GM12864 (cell line): ENCODE measurements around the gene NFAM1.

ENCODE experiments used
- DNase-seq: peaks from one replicate; pipeline ENCODE4 v3.0.0-alpha.2; 2011; ENCODE audit warnings: low read depth
- H3K4me3 ChIP-seq: 2 replicates; pipeline ENCODE4 v1.5.1; 2011; ENCODE audit warnings: mild to moderate bottlenecking, low read depth, low read length, control low read depth
- CTCF ChIP-seq: IDR thresholded peaks from 2 replicates; pipeline ENCODE4 v1.5.1; 2011; ENCODE audit warnings: low read depth, mild to moderate bottlenecking, moderate library complexity, low read length, control low read depth, inconsistent platforms; ENCODE audit errors: missing control alignments

NFAM1 gene

GRCh38 chr22:42416671-42417230 lies 15.5 kb downstream of the NFAM1 start:
- DNase-seq = no peak
- H3K4me3 ChIP-seq = no peak overlapping the region
- no peak for TF ChIP-seq CTCF

- no peak for TF ChIP-seq CTCF
- no peak overlapping the region for H3K4me3 ChIP-seq
- DNase-seq = no peak
Measured at GRCh38 chr22:42414565-42415303, 17.5 kb downstream of the NFAM1 start.

GRCh38 chr22:42414021-42414420 lies 18.2 kb downstream of the NFAM1 start:
- DNase-seq = no peak
- no peak for TF ChIP-seq CTCF
- no peak overlapping the region for H3K4me3 ChIP-seq

- no peak for TF ChIP-seq CTCF
- no peak overlapping the region for H3K4me3 ChIP-seq
- no peak for DNase-seq
Measured at GRCh38 chr22:42412744-42413333, 19.4 kb downstream of the NFAM1 start.

- no peak for DNase-seq
- no peak overlapping the region for H3K4me3 ChIP-seq
- TF ChIP-seq CTCF = no peak
Measured at GRCh38 chr22:42410708-42411107, 21.5 kb downstream of the NFAM1 start.

GRCh38 chr22:42408810-42409529 lies 23.2 kb downstream of the NFAM1 start:
- DNase-seq = no peak
- no peak for TF ChIP-seq CTCF
- H3K4me3 ChIP-seq = no peak overlapping the region
